Esophagus muscularis mucosa (tissue), 4 donors: ENCODE results near the gene KCNMB2. TPM values are rescaled to one million over a fixed set of nuclear protein-coding genes. Genes with fewer than 3 reads are reported as not detected.

Experiments used
- DNase-seq: peaks from one replicate; pipeline ENCODE4 v3.0.0-alpha.2; 2017; ENCODE audit errors: extremely low spot score
- H3K27ac ChIP-seq, 4 donors: fragments of 200-600 bp; sonication (generic); replicated peaks in 1 of 4; 1 replicate in 3 of 4; 2 replicates in 1 of 4; pipeline ENCODE4 v1.5.1; 2016 to 2019; ENCODE audit warnings: mild to moderate bottlenecking in 1 of 4
- H3K27me3 ChIP-seq, 4 donors: fragments of 200-600 bp; sonication (generic); one replicate each; pipeline versions ENCODE4 v1.5.1 to v1.6.0; 2016 to 2019
- H3K36me3 ChIP-seq, 4 donors: fragments of 200-600 bp; sonication (generic); one replicate each; pipeline ENCODE4 v1.5.1; 2016 to 2019
- H3K4me1 ChIP-seq, 4 donors: fragments of 200-600 bp; sonication (generic); one replicate each; pipeline ENCODE4 v1.5.1; 2016 to 2019
- H3K4me3 ChIP-seq, 4 donors: fragments of 200-600 bp; sonication (generic); 1 replicate in 2 of 4; 2 replicates in 2 of 4; pipeline ENCODE4 v1.5.1; 2016 to 2019; ENCODE audit warnings: mild to moderate bottlenecking in 4 of 4, moderate library complexity in 1 of 4
- H3K9me3 ChIP-seq, 4 donors: fragments of 200-600 bp; sonication (generic); 1 replicate in 3 of 4; 2 replicates in 1 of 4; pipeline ENCODE4 v1.5.1; 2016 to 2019
- CTCF ChIP-seq, 3 experiments: fragments of 200-600 bp in 2 of 3; fragments of 450-650 bp in 1 of 3; sonication (generic) in 2 of 3; IDR thresholded peaks; one replicate each; pipeline ENCODE4 v1.5.1; 2017 to 2019; ENCODE audit warnings: antibody characterized with exemption in 3 of 3, mild to moderate bottlenecking in 2 of 3, moderate library complexity in 1 of 3
- EP300 ChIP-seq: sonication (generic); formaldehyde crosslinking; IDR thresholded peaks from one replicate; pipeline ENCODE4 v1.6.1; 2017; ENCODE audit warnings: antibody characterized with exemption
- POLR2A ChIP-seq: fragments of 450-650 bp; IDR thresholded peaks from one replicate; pipeline ENCODE4 v1.6.1; 2017; ENCODE audit warnings: antibody characterized with exemption, moderate library complexity, mild to moderate bottlenecking, low read depth
- POLR2AphosphoS5 ChIP-seq, 2 donors: sonication (generic); formaldehyde crosslinking; IDR thresholded peaks; one replicate each; pipeline ENCODE4 v1.6.1; 2017; ENCODE audit warnings: antibody characterized with exemption in 2 of 2
- WGBS: methylation state at CpG from one replicate; pipeline ENCODE4 v1.1.5; 2018; 5-methylcytosine and 5-hydroxymethylcytosine counted together
- intact Hi-C: fragments of 100-400 bp; cut with DNase I; formaldehyde crosslinking; loops from one replicate; pipeline ENCODE4 v1.15.1; 2023
- total RNA-seq, 4 donors: library from RNA; depleted of rRNA; stranded (reverse); fragments of >200 nt; gene quantifications; one replicate each; pipeline versions ENCODE4 v1.1.0 to v1.2.1, GENCODE V29; 2016

The KCNMB2 gene
- total RNA-seq, 4 donors from 2014 or later, result 0.17 to 0.40 TPM; not detected in 2

GRCh38 chr3:178808748-178809147 lies 272.5 kb downstream of the KCNMB2 start:
- TF ChIP-seq EP300, result no peak
- H3K27me3 ChIP-seq, result no peaks in the 10 kb centered on the region
- H3K9me3 ChIP-seq, result no peaks in the 10 kb centered on the region
- H3K4me1 ChIP-seq, result peaks cover 0 to 5% (median 1%) of the 10 kb centered on the region in 4 donors
- H3K36me3 ChIP-seq, result no peaks in the 10 kb centered on the region
- DNase-seq, result no peak
- no peak overlapping the region for H3K4me3 ChIP-seq
- intact Hi-C loops, result no loop called here
- 95% methylated on average over 1 of the region's 1 CpG for WGBS
- no peak overlapping the region for H3K27ac ChIP-seq

- Histone ChIP-seq H3K9me3 (no peaks in the 10 kb centered on the region), H3K36me3 (no peaks in the 10 kb centered on the region), H3K4me1 (peaks cover 0 to 5% (median 1%) of the 10 kb centered on the region in 4 donors), H3K4me3 (no peak overlapping the region), H3K27me3 (no peaks in the 10 kb centered on the region), H3K27ac (no peak overlapping the region)
- intact Hi-C loops, result no loop called here
- no peak for DNase-seq
- 27% methylated on average over 2 of the region's 2 CpGs for WGBS
- no peak for TF ChIP-seq POLR2A
- TF ChIP-seq EP300, result no peak
- TF ChIP-seq CTCF (IDR thresholded peaks at IDR 0.05), result no peak
- no peak for TF ChIP-seq POLR2AphosphoS5 (IDR thresholded peaks at IDR 0.05)
Measured at GRCh38 chr3:178810181-178810580, 273.9 kb downstream of the KCNMB2 start.

- Histone ChIP-seq H3K27me3 (no peaks in the 10 kb centered on the region), H3K27ac (peak overlapping the region; percentile 20 to 44 (median 24)), H3K9me3 (no peaks in the 10 kb centered on the region), H3K36me3 (no peaks in the 10 kb centered on the region), H3K4me3 (no peak overlapping the region), H3K4me1 (peaks cover 6 to 16% (median 13%) of the 10 kb centered on the region in 4 donors)
- no peak for TF ChIP-seq POLR2AphosphoS5 (IDR thresholded peaks at IDR 0.05)
- no peak for TF ChIP-seq POLR2A
- no peak for TF ChIP-seq CTCF (IDR thresholded peaks at IDR 0.05)
- TF ChIP-seq EP300, result no peak
- 66% methylated on average over 2 of the region's 2 CpGs for WGBS
- DNase-seq, result no peak
- intact Hi-C loops, result no loop called here
Measured at GRCh38 chr3:178822722-178823121, 286.5 kb downstream of the KCNMB2 start.

- H3K36me3 ChIP-seq, result no peaks in the 10 kb centered on the region
- H3K9me3 ChIP-seq, result no peaks in the 10 kb centered on the region
- 24% methylated on average over 1 of the region's 1 CpG for WGBS
- no peak for TF ChIP-seq CTCF (IDR thresholded peaks at IDR 0.05)
- TF ChIP-seq POLR2AphosphoS5 (IDR thresholded peaks at IDR 0.05), result no peak
- no peak for TF ChIP-seq EP300
- TF ChIP-seq POLR2A, result no peak
- peak overlapping the region; percentile 20 to 44 (median 24) for H3K27ac ChIP-seq
- no peak for DNase-seq
- no peak overlapping the region for H3K4me3 ChIP-seq
- H3K27me3 ChIP-seq, result no peaks in the 10 kb centered on the region
- intact Hi-C loops, result no loop called here
- peaks cover 6 to 16% (median 13%) of the 10 kb centered on the region in 4 donors for H3K4me1 ChIP-seq
Measured at GRCh38 chr3:178823150-178823549, 286.9 kb downstream of the KCNMB2 start.

GRCh38 chr3:178823591-178824246 lies 287.5 kb downstream of the KCNMB2 start:
- peak overlapping the region; percentile 20 to 44 (median 24) for H3K27ac ChIP-seq
- TF ChIP-seq POLR2A (no peak), EP300 (no peak), CTCF (IDR thresholded peaks at IDR 0.05) (no peak), POLR2AphosphoS5 (IDR thresholded peaks at IDR 0.05) (no peak)
- H3K27me3 ChIP-seq, result no peaks in the 10 kb centered on the region
- no peak overlapping the region for H3K4me3 ChIP-seq
- H3K4me1 ChIP-seq, result peaks cover 6 to 16% (median 13%) of the 10 kb centered on the region in 4 donors
- no peak for DNase-seq
- H3K9me3 ChIP-seq, result no peaks in the 10 kb centered on the region
- intact Hi-C loops, result no loop called here
- 59% methylated on average over 5 of the region's 5 CpGs for WGBS
- H3K36me3 ChIP-seq, result no peaks in the 10 kb centered on the region
